Bone marrow (tissue), 2 donors: ENCODE measurements around the gene MMP25.

Source experiments
- DNase-seq, 2 donors: peaks; one replicate each; lab custom pipeline; 2025; lab: John Stamatoyannopoulos, UW

The MMP25 gene

GRCh38 chr16:3017344-3017743 lies 29.0 kb upstream of the MMP25 start:
- no peak for DNase-seq

- no peak for DNase-seq
Observed at GRCh38 chr16:3017794-3018506, 28.4 kb upstream of the MMP25 start, which contains the start of gene CLDN6. Gene CLDN6, minus strand, starts transcription at chr16:3018183. Its CDS starts 2,162 bp downstream, at chr16:3016021.

GRCh38 chr16:3019594-3020246 lies 26.6 kb upstream of the MMP25 start:
- no peak for DNase-seq

GRCh38 chr16:3020247-3020603 lies 26.1 kb upstream of the MMP25 start, which contains the start of gene TNFRSF12A:
Gene TNFRSF12A, plus strand, starts transcription at chr16:3020368. Its CDS starts 30 bp downstream, at chr16:3020398.
- peak; percentile 44 to 60 for DNase-seq

GRCh38 chr16:3020604-3021448 lies 25.5 kb upstream of the MMP25 start:
- DNase-seq = peak; percentile 58 to 64

GRCh38 chr16:3021449-3022207 lies 24.7 kb upstream of the MMP25 start:
- DNase-seq = peak; percentile 57 to 63

- peak; percentile 56 to 58 for DNase-seq
Observed at GRCh38 chr16:3022208-3022683, 24.1 kb upstream of the MMP25 start.

GRCh38 chr16:3022684-3023414 lies 23.5 kb upstream of the MMP25 start:
- no peak for DNase-seq

GRCh38 chr16:3023415-3023668 lies 23.0 kb upstream of the MMP25 start:
- DNase-seq = no peak

- DNase-seq = peak; percentile 89 to 91
Observed at GRCh38 chr16:3023669-3024478, 22.5 kb upstream of the MMP25 start, which contains the start of the genes HCFC1R1 and THOC6. Gene HCFC1R1, minus strand, starts transcription at chr16:3023942. Its CDS starts 1 bp downstream, at chr16:3023941. Gene THOC6, plus strand, starts transcription at chr16:3024035. Its CDS starts 292 bp downstream, at chr16:3024327.

- DNase-seq = no peak
Observed at GRCh38 chr16:3025032-3026002, 21.0 kb upstream of the MMP25 start.

GRCh38 chr16:3026003-3026378 lies 20.4 kb upstream of the MMP25 start:
- DNase-seq = no peak

GRCh38 chr16:3026609-3027488 lies 19.5 kb upstream of the MMP25 start:
- DNase-seq = no peak

- no peak for DNase-seq
Observed at GRCh38 chr16:3027489-3027795, 18.9 kb upstream of the MMP25 start.

- peak in 1 of 2 donors; percentile 38 for DNase-seq
Observed at GRCh38 chr16:3027983-3028715, 18.2 kb upstream of the MMP25 start.

- DNase-seq = no peak
Observed at GRCh38 chr16:3028716-3029319, 17.5 kb upstream of the MMP25 start.
